ENCODE results near the gene C1orf210.

GRCh38 chr1:43258370-43258769 lies 27.0 kb downstream of the C1orf210 start:
- TF ChIP-seq CTCF (conservative IDR thresholded peaks at IDR 0.05) (no peak), ZFX (IDR thresholded peaks at IDR 0.05) (no peak)

Data from C4-2B (cell line).